Tibial nerve (tissue), 4 donors: ENCODE measurements around the gene EYA4.

Experiments used
- CTCF ChIP-seq, 5 experiments: fragments of 200-600 bp in 3 of 5; fragments of 450-650 bp in 2 of 5; sonication (generic) in 3 of 5; IDR thresholded peaks; one replicate each; pipeline ENCODE4 v1.5.1; 2016 to 2019; ENCODE audit warnings: antibody characterized with exemption in 5 of 5, mild to moderate bottlenecking in 3 of 5, moderate library complexity in 2 of 5
- EP300 ChIP-seq, 2 donors: sonication (generic); formaldehyde crosslinking; IDR thresholded peaks; one replicate each; pipeline ENCODE4 v1.6.1; 2017; ENCODE audit warnings: antibody characterized with exemption in 2 of 2, mild to moderate bottlenecking in 1 of 2
- POLR2A ChIP-seq, 2 donors: fragments of 450-650 bp; IDR thresholded peaks; one replicate each; pipeline ENCODE4 v1.6.1; 2017; ENCODE audit warnings: antibody characterized with exemption in 2 of 2, mild to moderate bottlenecking in 2 of 2, moderate library complexity in 2 of 2

GRCh38 chr6:133300896-133301295, 59.7 kb downstream of the EYA4 start:
- TF ChIP-seq CTCF (IDR thresholded peaks at IDR 0.05): no peak
- TF ChIP-seq POLR2A (IDR thresholded peaks at IDR 0.05): no peak
- no peak for TF ChIP-seq EP300 (IDR thresholded peaks at IDR 0.05)
